B cell (primary cell): ENCODE measurements around the gene PGM5. TPM values are rescaled to one million over a fixed set of nuclear protein-coding genes. Genes with fewer than 3 reads are reported as not detected.

Experiments used
- ATAC-seq: fragments of 200-7000 bp; cut with Tn5 transposase; one replicate; pipeline ENCODE4 v1.10.0; 2021; ENCODE audit warnings: low read depth, mild to moderate bottlenecking, moderate number of reproducible peaks, moderate library complexity
- CTCF ChIA-PET: fragments of 350-600 bp; sonication (Branson Sonifier 250); formaldehyde crosslinking; loops from one replicate; lab custom pipeline; 2021; ENCODE audit warnings: antibody characterized with exemption, inconsistent platforms; lab: Charles Lee
- POLR2A ChIA-PET: fragments of 350-600 bp; sonication (Branson Sonifier 250); formaldehyde crosslinking; loops from one replicate; lab custom pipeline; 2021; ENCODE audit warnings: antibody characterized with exemption; lab: Charles Lee
- DNase-seq: peaks from one replicate; pipeline ENCODE4 v3.0.0; 2013
- H2AFZ ChIP-seq: 2 replicates; pipeline ENCODE4 v1.6.1; 2012; ENCODE audit warnings: mild to moderate bottlenecking, low read depth, low read length; ENCODE audit not compliant: insufficient read depth, poor library complexity, severe bottlenecking
- H3K27ac ChIP-seq, 2 donors: 1 replicate in 1 of 2; 2 replicates in 1 of 2; pipeline ENCODE4 v1.5.1; 2012 to 2013; ENCODE audit warnings: low read length in 2 of 2, mild to moderate bottlenecking in 2 of 2, moderate library complexity in 1 of 2
- H3K27me3 ChIP-seq, 4 experiments: fragments of 200-600 bp in 1 of 4; sonication (generic) in 1 of 4; replicated peaks in 1 of 4; 1 replicate in 2 of 4; 2 replicates in 2 of 4; pipeline versions ENCODE4 v1.6.1 to v1.7.0; 2013 to 2016; ENCODE audit warnings: low read length in 3 of 4, mild to moderate bottlenecking in 2 of 4, mixed read lengths in 1 of 4, moderate library complexity in 1 of 4; ENCODE audit not compliant: insufficient read depth in 4 of 4, control insufficient read depth in 3 of 4; ENCODE audit errors: control extremely low read depth in 1 of 4
- H3K36me3 ChIP-seq, 2 experiments: replicated peaks in 1 of 2; 1 replicate in 1 of 2; 2 replicates in 1 of 2; pipeline versions ENCODE4 v1.6.1 to v1.7.1; 2013; ENCODE audit warnings: low read length in 1 of 2; ENCODE audit not compliant: insufficient read depth in 2 of 2, control insufficient read depth in 1 of 2; ENCODE audit errors: control extremely low read depth in 1 of 2, extremely low read depth in 1 of 2
- H3K4me1 ChIP-seq, 2 donors: fragments of 200-600 bp in 1 of 2; sonication (generic) in 1 of 2; 1 replicate in 1 of 2; 2 replicates in 1 of 2; pipeline versions ENCODE4 v1.5.1 to v1.6.1; 2013 to 2017; ENCODE audit warnings: low read length in 2 of 2; ENCODE audit not compliant: control insufficient read depth in 2 of 2, insufficient read depth in 2 of 2
- H3K4me2 ChIP-seq: replicated peaks from 2 replicates; pipeline ENCODE3; 2012; ENCODE audit warnings: mild to moderate bottlenecking, low read depth, low read length; ENCODE audit not compliant: poor library complexity, severe bottlenecking
- H3K4me3 ChIP-seq, 5 experiments: fragments of 200-600 bp in 1 of 5; sonication (generic) in 1 of 5; 1 replicate in 3 of 5; 2 replicates in 2 of 5; pipeline versions ENCODE4 v1.5.1 to v1.7.0; 2011 to 2016; ENCODE audit warnings: low read length in 4 of 5, mild to moderate bottlenecking in 4 of 5, low read depth in 2 of 5, control low read depth in 1 of 5, moderate library complexity in 1 of 5; ENCODE audit not compliant: insufficient read depth in 1 of 5; ENCODE audit errors: control extremely low read depth in 1 of 5, extremely low read depth in 1 of 5
- H3K79me2 ChIP-seq: fragments of 200-600 bp; sonication (generic); one replicate; pipeline ENCODE4 v1.6.0; 2016; ENCODE audit warnings: low read length; ENCODE audit not compliant: control insufficient read depth, insufficient read depth
- H3K9ac ChIP-seq: fragments of 200-600 bp; sonication (generic); 2 replicates; pipeline ENCODE4 v1.6.1; 2017; ENCODE audit warnings: mild to moderate bottlenecking, low read length, moderate library complexity
- H3K9me3 ChIP-seq, 3 donors: one replicate each; pipeline versions ENCODE4 v1.6.1 to v1.7.1; 2013; ENCODE audit warnings: low read length in 2 of 3; ENCODE audit not compliant: control insufficient read depth in 2 of 3, insufficient read depth in 1 of 3; ENCODE audit errors: control extremely low read depth in 1 of 3
- H4K20me1 ChIP-seq: 2 replicates; pipeline ENCODE4 v1.6.0; 2012; ENCODE audit warnings: mild to moderate bottlenecking, low read length; ENCODE audit not compliant: insufficient read depth, control insufficient read depth, poor library complexity, severe bottlenecking
- H3K27ac Mint-ChIP-seq: one replicate; pipeline ENCODE4 v1.8.0; 2021; ENCODE audit warnings: mixed read lengths
- H3K27me3 Mint-ChIP-seq: one replicate; pipeline ENCODE4 v1.8.0; 2021; ENCODE audit warnings: mixed read lengths
- H3K4me1 Mint-ChIP-seq: one replicate; pipeline ENCODE4 v1.8.0; 2021; ENCODE audit warnings: mixed read lengths
- H3K4me3 Mint-ChIP-seq: one replicate; pipeline ENCODE4 v1.8.0; 2021; ENCODE audit warnings: mixed read lengths
- H3K9me3 Mint-ChIP-seq: one replicate; pipeline ENCODE4 v1.8.0; 2022; ENCODE audit warnings: mixed read lengths; ENCODE audit not compliant: insufficient read depth
- EZH2 ChIP-seq: IDR thresholded peaks from 2 replicates; pipeline ENCODE4 v1.6.1; 2012; ENCODE audit warnings: borderline replicate concordance, low read depth, mild to moderate bottlenecking, moderate library complexity, low read length; ENCODE audit not compliant: insufficient read depth, poor library complexity, severe bottlenecking
- WGBS: methylation state at CpG from one replicate; pipeline ENCODE4 v1.1.5; 2013; ENCODE audit warnings: missing lambda C conversion rate; ENCODE audit not compliant: insufficient coverage; 5-methylcytosine and 5-hydroxymethylcytosine counted together
- intact Hi-C: fragments of 100-400 bp; cut with micrococcal nuclease; formaldehyde crosslinking; loops from one replicate; pipeline ENCODE4 v1.10.0; 2022
- polyA plus RNA-seq: library from polyadenylated mRNA; depleted of rRNA; stranded (reverse); fragments of >200 nt; gene quantifications from 2 replicates; pipeline ENCODE4 v1.2.3, GENCODE V29; 2012
- total RNA-seq, 2 donors: library from RNA; stranded (reverse); fragments of 120-200 nt in 1 of 2; gene quantifications; 1 replicate in 1 of 2; 2 replicates in 1 of 2; pipeline versions ENCODE4 v1.2.3 to v1.2.4, GENCODE V29; 2013 to 2022
- TF ChIP-seq, protein P1 (sequence below): fragments of 200-600 bp; IDR thresholded peaks from one replicate; pipeline ENCODE4 v1.8.0; 2022; ENCODE audit warnings: antibody characterized with exemption, mild to moderate bottlenecking

Gene PGM5
- total and polyA plus RNA-seq, 2 donors (not counting 1 experiment from before 2014, with no cell fraction given): not detected

- H3K4me3 ChIP-seq: no peak overlapping the region
- Mint-ChIP-seq H3K9me3 (no peaks in the 10 kb centered on the region), H3K4me3 (no peak overlapping the region), H3K27me3 (peaks cover 12% of the 10 kb centered on the region), H3K27ac (no peak overlapping the region), H3K4me1 (no peaks in the 10 kb centered on the region)
- H3K27ac ChIP-seq: no peak overlapping the region
- no CpG with 5 or more reads among the region's 1 CpG for WGBS
- no peak for DNase-seq
- ATAC-seq: no peak
- H3K27me3 ChIP-seq: peaks cover 0 to 5% (median 1%) of the 10 kb centered on the region in 4 experiments
- ChIA-PET CTCF (no interaction called here), POLR2A (no interaction called here)
- no peak overlapping the region for H3K4me2 ChIP-seq
- TF ChIP-seq EZH2: no peak
- TF ChIP-seq, protein P1, sequence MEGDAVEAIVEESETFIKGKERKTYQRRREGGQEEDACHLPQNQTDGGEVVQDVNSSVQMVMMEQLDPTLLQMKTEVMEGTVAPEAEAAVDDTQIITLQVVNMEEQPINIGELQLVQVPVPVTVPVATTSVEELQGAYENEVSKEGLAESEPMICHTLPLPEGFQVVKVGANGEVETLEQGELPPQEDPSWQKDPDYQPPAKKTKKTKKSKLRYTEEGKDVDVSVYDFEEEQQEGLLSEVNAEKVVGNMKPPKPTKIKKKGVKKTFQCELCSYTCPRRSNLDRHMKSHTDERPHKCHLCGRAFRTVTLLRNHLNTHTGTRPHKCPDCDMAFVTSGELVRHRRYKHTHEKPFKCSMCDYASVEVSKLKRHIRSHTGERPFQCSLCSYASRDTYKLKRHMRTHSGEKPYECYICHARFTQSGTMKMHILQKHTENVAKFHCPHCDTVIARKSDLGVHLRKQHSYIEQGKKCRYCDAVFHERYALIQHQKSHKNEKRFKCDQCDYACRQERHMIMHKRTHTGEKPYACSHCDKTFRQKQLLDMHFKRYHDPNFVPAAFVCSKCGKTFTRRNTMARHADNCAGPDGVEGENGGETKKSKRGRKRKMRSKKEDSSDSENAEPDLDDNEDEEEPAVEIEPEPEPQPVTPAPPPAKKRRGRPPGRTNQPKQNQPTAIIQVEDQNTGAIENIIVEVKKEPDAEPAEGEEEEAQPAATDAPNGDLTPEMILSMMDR: no peak
- no peaks in the 10 kb centered on the region for H3K36me3 ChIP-seq
- intact Hi-C loops: no loop called here
- H4K20me1 ChIP-seq: no peaks in the 10 kb centered on the region
- no peaks in the 10 kb centered on the region for H3K9me3 ChIP-seq
- no peaks in the 10 kb centered on the region for H3K4me1 ChIP-seq
- no peak overlapping the region for H2AFZ ChIP-seq
- no peak overlapping the region for H3K9ac ChIP-seq
- no peaks in the 10 kb centered on the region for H3K79me2 ChIP-seq
Observed at GRCh38 chr9:68431307-68431706, 74.9 kb downstream of the PGM5 start.

- Histone ChIP-seq H3K27ac (no peak overlapping the region), H3K4me1 (no peaks in the 10 kb centered on the region), H3K79me2 (no peaks in the 10 kb centered on the region), H3K4me2 (no peak overlapping the region), H3K36me3 (no peaks in the 10 kb centered on the region), H3K27me3 (peaks cover 0 to 5% (median 1%) of the 10 kb centered on the region in 4 experiments), H4K20me1 (no peaks in the 10 kb centered on the region), H2AFZ (no peak overlapping the region), H3K9ac (no peak overlapping the region), H3K4me3 (no peak overlapping the region), H3K9me3 (no peaks in the 10 kb centered on the region)
- no peak for DNase-seq
- CTCF ChIA-PET: no interaction called here
- WGBS: 92% methylated on average over 2 of the region's 6 CpGs
- POLR2A ChIA-PET: no interaction called here
- intact Hi-C loops: no loop called here
- Mint-ChIP-seq H3K9me3 (no peaks in the 10 kb centered on the region), H3K4me3 (no peak overlapping the region), H3K27ac (no peak overlapping the region), H3K27me3 (peaks cover 31% of the 10 kb centered on the region), H3K4me1 (no peaks in the 10 kb centered on the region)
- ATAC-seq: no peak
- TF ChIP-seq, protein P1: no peak
- TF ChIP-seq EZH2: no peak
Observed at GRCh38 chr9:68433531-68434110, 77.2 kb downstream of the PGM5 start.
